WI38 (cell line): Measurements from ENCODE around the gene IFT81.

ENCODE experiments used
- H3K4me3 ChIP-seq: 2 replicates; pipeline ENCODE4 v1.5.1; 2011; ENCODE audit warnings: low read depth, mild to moderate bottlenecking, control low read depth, low read length
- CTCF ChIP-seq: IDR thresholded peaks from 2 replicates; pipeline ENCODE4 v1.5.1; 2012; ENCODE audit warnings: low read depth, mild to moderate bottlenecking, control low read depth, low read length

IFT81 gene

GRCh38 chr12:110088936-110089335 lies 35.2 kb upstream of the IFT81 start:
- H3K4me3 ChIP-seq = no peak overlapping the region
- no peak for TF ChIP-seq CTCF

GRCh38 chr12:110090266-110091135 lies 33.7 kb upstream of the IFT81 start:
- no peak for TF ChIP-seq CTCF
- no peak overlapping the region for H3K4me3 ChIP-seq

- no peak overlapping the region for H3K4me3 ChIP-seq
- no peak for TF ChIP-seq CTCF
Measured at GRCh38 chr12:110091136-110091711, 32.9 kb upstream of the IFT81 start.

- TF ChIP-seq CTCF = no peak
Measured at GRCh38 chr12:110093631-110094311, 30.4 kb upstream of the IFT81 start.

GRCh38 chr12:110100315-110100970 lies 23.7 kb upstream of the IFT81 start:
- H3K4me3 ChIP-seq = no peak overlapping the region
- TF ChIP-seq CTCF = peak; percentile 87

More at GRCh38 chr12:110093631-110094311, 30.4 kb upstream of the IFT81 start:
- no peak overlapping the region for H3K4me3 ChIP-seq

GRCh38 chr12:110102255-110102654 lies 21.9 kb upstream of the IFT81 start:
- no peak overlapping the region for H3K4me3 ChIP-seq
- TF ChIP-seq CTCF = peak; percentile 32; the same call in 1 of the 2 replicates
